Measurements from ENCODE around the gene LIMK2.

The LIMK2 gene

DNA sequence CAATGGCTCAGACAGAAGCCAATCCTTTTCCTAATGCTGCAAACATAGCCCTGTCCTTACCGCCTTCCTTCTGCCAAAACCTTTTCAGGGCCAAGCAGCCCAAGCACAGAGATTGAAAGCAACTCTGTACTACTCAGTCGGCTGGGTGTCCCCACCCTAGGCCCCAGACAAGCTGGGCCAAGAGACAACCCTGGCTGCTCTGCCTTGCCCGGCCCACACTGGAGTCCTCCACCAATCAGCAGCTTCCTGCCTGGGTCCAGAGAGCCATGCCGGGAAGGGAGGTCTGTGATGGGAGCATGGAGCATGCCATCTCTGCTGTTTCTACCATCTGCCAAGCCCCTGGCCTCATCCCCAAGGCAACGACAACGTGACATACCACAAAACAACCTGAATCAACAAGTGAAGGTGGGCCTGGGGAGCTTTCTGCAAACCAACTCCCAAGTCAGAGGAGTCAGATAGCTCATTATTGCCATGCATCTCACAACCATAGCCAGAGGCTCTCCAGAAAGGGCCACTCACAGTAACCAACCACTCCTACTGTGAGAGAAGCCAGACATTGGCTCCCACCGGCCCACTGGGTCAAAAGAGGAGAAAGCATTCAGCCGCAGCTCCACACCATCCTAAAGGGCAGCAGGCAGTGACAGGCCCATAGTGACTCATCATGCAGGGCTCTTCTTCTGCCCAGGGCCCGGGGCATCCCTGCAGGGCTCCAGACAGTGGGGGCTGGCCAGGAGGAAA lies 115.9 kb downstream of the LIMK2 start:
- no peak for DNase-seq (ENCODE audit: low read depth in 2 of 2)
- TF ChIP-seq, protein P1, sequence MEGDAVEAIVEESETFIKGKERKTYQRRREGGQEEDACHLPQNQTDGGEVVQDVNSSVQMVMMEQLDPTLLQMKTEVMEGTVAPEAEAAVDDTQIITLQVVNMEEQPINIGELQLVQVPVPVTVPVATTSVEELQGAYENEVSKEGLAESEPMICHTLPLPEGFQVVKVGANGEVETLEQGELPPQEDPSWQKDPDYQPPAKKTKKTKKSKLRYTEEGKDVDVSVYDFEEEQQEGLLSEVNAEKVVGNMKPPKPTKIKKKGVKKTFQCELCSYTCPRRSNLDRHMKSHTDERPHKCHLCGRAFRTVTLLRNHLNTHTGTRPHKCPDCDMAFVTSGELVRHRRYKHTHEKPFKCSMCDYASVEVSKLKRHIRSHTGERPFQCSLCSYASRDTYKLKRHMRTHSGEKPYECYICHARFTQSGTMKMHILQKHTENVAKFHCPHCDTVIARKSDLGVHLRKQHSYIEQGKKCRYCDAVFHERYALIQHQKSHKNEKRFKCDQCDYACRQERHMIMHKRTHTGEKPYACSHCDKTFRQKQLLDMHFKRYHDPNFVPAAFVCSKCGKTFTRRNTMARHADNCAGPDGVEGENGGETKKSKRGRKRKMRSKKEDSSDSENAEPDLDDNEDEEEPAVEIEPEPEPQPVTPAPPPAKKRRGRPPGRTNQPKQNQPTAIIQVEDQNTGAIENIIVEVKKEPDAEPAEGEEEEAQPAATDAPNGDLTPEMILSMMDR (IDR thresholded peaks at IDR 0.05; ENCODE audit: low read depth, low read length): no peak
- H3K4me3 ChIP-seq (replicated peaks in 1 of 2; ENCODE audit: low read depth in 2 of 2, low read length in 2 of 2): no peak overlapping the region

DNA sequence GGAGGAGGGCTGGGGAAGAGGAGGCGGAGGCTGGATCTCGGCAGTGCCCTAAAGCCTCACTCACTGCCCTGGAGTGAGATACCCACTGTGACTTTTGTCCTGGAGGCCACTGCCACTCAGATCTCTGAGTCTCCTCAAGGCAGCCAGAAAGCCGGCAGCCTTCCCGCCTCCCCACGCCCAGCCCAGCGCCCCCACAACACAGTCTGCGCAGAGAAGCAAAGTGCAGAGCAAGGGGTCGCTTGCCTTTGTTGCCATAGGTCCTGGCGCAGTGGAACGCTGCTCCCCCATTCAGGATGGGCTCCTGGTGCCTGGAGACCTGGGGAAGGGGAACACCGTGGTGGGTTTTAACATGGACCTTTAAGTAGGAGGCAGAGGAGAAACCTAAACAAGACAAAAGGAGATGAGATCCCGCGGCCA lies 116.5 kb downstream of the LIMK2 start:
- DNase-seq (ENCODE audit: low read depth in 2 of 2): no peak
- H3K4me3 ChIP-seq (replicated peaks in 1 of 2; ENCODE audit: low read depth in 2 of 2, low read length in 2 of 2): no peak overlapping the region
- TF ChIP-seq, protein P1 (IDR thresholded peaks at IDR 0.05; ENCODE audit: low read depth, low read length): no peak

DNA sequence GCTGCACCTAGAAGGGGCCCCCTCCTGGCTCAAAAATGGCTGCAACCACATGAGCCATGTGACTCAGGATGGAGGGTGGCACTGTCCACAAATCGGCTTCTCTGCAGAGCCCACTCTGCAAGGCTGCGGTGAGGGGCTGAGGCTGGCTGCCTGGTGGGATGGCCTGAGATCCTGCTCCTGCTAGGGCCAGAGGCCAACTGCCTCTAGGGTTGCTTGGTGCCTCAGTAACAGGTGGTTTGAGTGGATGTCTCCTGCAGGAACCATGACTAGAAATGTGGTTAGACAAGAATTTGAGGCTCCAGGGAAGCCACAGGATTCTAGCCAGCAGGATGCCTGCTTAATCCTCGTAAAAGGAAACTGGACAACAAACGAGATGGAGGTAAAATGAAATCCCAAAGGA lies 116.9 kb downstream of the LIMK2 start:
- TF ChIP-seq, protein P1 (IDR thresholded peaks at IDR 0.05; ENCODE audit: low read depth, low read length): no peak
- DNase-seq (ENCODE audit: low read depth in 2 of 2): no peak
- no peak overlapping the region for H3K4me3 ChIP-seq (replicated peaks in 1 of 2; ENCODE audit: low read depth in 2 of 2, low read length in 2 of 2)
